ENCODE measurements around the gene DKC1.
"Not testable (repeated sequence)": the region's sequence is repeated elsewhere in the genome, so short reads cannot be mapped to it uniquely, and the experiment has no call there.

DKC1 gene

DNA sequence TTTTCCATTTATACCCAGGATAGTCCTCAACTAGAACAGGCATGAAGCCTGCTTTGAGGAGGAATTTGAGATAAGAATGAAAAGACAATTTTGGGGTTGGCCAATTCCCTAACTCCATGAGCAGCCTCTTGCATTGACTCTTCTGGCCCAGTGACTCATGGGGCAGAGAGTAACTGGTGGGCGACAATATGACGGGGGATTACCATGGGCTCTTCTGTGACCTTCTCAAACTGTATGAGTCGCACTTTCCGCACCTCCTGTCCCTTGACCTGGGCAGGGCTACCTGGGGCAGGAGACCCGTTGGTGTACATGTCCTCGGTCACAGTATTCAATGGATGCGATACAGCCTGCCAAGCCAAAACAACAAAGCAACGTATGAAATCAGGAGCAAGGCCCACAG is 29.3 kb downstream of the DKC1 start:
- DNase-seq (ENCODE audit: low read depth) = no peak

DNA sequence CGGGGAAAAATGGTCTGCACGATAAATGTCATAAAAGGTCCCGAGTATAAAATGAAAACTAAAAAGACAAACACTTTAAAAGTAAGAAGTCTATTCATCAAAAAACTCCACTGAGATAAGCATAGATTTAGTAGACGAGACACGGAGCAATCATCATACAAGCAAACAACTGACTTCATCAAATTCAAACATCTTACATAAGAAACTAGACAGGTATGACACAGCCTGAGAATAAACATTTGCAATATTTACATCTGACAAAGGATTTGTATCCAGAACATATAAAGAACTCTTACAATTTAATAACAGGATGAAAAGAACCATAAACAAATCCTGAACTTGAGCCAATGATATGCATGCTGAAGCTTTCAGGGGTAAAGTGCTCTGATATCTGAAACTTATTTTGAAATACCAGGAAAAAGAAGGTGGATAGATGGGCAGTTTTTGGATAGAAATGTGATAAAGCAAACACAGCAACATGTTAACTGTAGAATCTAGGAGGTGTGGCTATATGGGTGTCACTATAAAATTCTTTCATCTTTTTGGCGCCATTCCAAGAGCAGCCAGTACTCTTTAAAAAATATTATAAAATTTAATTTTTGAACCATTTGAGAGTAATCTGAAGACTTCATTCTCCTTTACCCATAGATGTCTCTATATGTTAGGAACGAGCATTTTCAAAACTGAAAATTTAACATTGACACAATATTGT is 30.6 kb downstream of the DKC1 start:
- no peak for DNase-seq (ENCODE audit: low read depth)

DNA sequence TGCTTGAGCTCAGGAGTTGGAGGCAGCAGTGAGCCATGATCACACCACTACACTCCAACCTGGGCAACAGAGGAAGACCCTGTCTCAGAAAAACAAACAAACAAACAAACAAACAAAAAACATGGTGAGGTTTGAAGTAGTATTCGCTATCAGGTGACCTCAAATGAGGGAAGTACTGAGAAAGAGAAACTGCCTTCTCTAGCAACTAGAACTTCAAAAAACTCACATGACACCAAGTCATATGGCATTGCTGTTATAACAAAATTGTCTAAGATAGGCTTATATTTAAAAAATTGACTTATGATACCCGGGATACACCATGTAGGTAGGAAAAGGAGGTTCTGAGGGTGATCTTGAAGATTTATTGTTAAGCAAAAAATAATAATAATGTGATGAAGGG is 32.4 kb downstream of the DKC1 start:
- no peak for DNase-seq (ENCODE audit: low read depth)

DNA sequence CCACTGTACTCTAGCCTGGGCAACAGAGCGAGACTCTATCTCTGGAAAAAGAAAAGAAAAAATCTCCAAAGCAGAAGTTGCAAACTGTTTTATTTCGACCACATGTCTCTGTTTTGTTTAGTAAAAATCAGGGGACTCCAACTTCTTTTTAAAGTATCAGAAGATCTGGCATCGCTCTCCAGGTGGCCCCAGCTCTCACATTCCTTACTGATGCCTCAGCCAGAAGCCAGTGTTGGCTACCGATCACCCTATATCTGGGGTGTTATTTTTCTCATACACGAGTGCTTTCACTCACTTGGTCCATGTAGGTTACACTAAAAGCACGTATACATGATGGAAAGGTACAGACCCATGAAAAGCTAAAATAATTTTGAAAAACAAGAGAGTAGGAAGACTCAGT is 34.3 kb downstream of the DKC1 start:
- no peak for DNase-seq (ENCODE audit: low read depth)

DNA sequence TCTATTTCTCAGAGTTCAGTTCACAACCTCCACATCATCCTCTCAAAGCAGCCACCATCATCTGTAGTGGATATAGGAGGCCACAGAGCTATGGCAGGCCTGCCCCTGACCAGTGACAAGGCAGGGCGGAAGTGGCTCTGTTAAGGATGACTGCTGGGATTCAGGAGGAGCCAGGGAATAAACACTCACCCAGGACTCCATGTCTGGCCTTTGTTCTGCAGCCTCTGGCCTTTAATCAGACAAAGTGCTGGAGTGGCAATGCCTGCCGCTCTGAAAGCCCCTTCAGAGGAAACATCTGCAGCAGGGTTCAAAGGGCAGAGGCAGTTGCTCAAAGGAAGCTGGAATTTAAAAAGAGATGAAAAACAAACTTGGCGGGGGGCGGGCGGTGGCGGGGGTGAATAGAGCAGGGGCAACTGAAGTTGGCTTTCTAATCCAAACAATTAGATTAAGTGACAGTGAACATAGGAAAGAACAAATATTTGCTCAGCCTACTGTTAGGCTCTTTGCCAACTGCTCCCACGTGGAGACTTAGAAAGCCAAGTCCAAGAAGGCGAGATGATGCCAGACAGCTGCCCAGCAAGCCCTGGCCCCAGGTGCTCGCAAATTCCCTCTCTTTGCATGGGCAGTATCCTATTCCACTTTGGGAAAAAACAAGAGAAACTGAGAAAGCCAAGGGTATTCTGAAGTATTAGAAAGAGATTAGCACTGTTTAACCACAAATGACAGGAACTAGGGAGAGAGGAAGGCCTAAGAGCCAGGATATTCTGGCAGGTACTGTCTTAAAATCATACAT is 37.1 kb downstream of the DKC1 start:
- no peak for DNase-seq (ENCODE audit: low read depth)

DNA sequence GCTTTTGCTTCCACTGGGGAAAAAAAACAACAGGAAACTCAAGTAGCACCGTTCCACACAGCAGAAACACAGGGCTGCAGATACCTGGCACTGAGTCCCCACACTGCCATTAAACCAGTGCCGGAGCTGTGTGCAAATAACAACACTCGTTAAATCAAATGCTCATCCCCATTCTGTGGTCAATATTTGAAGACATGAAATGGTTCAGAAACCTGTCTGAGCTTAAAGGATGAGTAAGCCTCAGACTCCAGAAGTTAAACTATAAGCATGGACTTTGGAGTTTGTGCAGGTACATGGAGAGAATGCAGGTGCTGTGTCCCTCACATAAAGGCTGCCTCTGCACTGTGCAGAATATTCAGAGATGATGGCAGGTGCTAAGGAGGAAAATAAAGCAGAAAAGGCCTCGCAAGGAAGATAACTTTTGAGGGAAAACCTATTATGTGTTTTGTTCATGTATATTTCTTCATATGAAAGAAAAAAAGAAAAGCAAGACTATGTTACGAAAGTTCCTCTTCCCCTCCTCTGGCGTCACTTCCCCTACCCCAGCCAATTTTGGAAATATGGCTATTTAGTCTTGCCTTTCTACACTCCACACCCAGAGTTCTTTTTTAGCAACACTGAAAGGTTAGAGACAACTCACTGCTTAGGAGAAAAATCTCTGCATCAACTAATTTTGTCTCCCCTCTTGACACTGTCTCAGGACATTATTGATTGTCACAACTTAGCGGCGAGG is 38.0 kb downstream of the DKC1 start:
- no peak for DNase-seq (ENCODE audit: low read depth)

DNA sequence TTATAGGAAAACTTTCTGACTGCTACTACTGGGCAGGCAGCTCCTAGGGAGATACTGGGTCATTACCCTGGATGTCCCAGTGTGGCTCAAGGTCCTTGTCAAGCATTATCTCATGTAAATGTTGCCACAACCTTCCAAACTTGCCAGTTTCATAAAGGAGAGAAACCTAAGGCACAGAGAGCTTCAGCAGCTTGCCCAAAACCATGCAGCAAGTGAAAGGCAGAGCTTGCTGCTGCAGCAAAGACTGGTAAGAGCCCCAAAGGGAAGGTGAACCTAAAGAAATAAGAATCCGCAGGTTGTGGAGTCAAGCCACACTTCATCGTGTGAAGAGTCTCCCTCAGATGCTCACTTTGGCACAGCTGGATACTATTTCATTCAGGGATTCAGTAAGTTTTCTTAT is 40.3 kb downstream of the DKC1 start:
- DNase-seq (ENCODE audit: low read depth) = no peak

DNA sequence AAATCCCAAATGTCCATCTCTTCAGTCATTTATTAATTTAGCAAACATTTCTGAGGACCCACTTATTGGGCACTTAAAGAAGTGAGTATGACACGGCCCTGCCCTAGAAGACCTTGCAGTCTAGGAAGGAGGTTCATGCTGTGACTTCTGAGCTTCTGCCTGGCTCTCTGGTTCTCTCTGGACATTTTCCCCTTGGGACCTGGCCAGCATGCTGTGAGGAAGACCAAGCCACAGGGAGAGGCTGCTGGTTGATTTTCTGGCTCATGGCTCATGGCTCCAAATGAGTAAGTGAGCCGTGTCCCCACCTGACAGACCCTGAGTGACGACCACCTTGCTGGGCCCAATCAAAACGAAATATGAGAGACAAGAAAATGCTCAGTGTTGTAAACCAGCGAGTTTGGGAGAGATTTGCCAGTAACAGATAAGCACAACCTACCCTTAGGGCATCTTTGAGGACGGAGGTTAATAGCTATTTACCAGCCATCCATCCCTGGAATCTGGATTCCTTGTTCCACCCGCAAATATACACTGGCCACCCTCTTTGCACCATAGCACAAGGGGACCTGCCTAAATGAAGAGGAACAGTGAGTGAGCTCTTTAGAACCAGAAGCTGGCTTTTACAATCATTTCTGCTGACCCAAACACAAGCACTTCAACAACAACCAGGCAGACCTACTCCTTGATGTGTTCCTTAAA is 41.7 kb downstream of the DKC1 start:
- DNase-seq (ENCODE audit: low read depth) = no peak

DNA sequence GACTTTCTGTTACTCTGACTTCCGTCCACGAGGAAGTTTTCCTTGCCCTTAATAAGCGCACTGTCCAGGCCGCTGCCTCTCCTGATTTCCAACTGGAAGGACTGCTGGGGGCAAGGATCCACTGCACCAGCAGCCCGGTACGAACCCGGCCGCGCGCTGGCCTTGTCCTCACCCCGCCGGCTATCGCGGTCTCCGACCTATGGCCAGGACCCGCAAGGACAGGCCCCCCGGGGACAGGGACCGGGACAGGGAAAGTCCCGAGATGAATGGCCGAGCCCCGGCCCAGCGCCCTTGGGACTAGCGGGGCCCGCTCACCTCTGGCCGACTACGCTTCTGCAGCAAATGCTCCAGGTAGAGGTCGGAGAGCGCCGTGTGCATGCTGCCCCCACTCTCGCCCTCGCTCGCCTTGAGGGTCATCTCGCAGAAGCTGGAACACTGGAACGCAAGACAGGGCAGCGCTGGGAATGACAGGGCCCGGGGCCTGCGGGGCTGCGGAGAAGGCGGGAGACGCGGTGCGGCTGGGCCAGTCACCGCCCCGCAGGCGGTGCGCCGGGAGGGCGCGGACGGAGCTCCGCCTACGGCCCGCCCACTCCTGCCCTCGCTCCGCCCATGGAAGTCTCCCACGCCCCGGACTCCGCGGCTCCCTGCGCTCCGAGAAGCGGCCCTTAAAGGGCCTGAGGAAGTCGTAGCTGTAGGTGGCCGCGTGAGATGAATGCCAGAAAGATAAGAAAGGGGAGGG is 42.5 kb downstream of the DKC1 start, which contains the start of gene MPP1:
TSS of gene MPP1 (minus strand) at position 529 of the 739 bp plus-strand sequence. CDS start at position 417, 112 bp downstream.
- DNase-seq (ENCODE audit: low read depth) = peak; percentile 50

DNA sequence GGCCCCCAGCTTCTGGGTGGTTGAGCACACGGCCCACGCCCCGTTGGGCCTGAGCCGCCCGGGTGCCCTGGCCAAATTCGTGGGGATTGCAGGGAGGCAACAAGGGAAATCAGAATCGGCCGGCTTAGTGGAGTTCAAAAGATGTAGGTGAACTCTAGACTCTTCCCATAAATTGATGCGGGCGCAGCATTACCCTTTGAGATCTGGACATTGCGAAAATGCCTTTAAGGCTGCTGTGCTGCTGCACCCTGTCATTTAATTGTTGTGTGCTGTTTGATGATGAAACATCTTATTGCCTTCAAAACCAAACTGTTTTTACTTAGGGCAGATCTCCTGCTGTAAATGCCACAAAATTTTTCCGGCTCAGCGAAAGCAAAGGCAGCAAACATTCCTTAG is 43.0 kb downstream of the DKC1 start:
- DNase-seq (ENCODE audit: low read depth) = no peak

DNA sequence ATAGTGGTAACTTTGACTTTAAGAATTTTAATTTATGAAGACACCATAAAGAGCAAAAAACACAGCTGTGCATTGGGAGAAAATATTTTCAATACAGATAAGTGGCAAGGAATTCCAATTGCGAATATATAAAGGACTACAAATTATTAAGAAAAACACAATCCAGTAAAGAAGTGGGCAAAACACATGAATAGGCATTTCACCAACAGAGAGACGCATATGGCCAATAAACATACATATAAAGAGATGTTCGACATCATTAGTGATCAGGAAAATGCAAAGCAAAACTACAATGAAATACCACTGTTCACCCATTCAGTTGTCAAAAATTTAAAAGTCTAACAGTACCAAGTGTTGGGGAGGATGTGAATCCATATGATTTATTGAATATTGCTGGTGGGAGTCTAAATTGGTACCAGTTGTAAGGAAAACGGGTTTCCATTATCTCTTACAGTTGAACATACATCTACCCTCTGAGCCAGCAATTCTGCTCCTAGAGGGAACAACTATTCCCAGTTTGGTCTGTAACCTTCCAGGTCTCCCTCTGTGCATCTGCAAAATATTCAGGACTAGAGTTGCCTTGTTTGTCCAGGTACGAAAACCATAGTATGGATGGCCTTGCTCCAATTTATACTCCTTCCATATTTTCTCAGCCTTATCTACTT is 44.3 kb downstream of the DKC1 start:
- DNase-seq (ENCODE audit: low read depth) = no peak

DNA sequence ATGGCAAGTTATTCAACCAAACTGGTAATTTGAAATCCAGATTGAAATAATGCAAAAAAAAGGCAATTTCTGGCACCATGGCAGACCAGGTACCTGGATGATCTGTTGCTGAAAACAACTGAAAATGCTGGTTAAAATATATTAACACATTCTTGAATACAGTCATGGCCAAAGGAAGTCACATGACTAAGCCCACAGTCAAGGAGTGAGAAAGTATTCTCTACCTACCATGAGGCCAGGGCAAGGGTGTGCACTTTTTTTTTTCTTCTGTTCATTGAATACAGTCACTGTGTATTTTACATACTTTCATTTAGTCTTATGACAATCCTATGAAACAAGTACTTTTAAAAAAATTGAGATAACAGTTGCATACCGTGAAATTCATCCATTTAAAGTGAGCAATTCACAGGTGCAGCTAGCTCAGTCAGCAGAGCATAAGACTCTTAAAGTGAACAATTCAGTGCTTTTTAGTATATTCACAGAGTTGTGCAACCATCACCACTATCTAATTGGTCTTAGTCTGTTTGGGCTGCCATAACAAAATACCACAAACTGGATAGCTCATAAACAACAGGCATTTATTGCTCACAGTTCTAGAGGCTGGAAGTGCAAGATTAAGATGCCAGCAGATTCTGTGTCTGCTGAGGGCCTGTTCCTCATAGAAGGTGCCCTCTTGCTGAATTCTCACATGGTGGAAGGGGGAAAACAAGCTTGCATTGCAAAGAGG is 47.4 kb downstream of the DKC1 start:
- DNase-seq (ENCODE audit: low read depth) = no peak

DNA sequence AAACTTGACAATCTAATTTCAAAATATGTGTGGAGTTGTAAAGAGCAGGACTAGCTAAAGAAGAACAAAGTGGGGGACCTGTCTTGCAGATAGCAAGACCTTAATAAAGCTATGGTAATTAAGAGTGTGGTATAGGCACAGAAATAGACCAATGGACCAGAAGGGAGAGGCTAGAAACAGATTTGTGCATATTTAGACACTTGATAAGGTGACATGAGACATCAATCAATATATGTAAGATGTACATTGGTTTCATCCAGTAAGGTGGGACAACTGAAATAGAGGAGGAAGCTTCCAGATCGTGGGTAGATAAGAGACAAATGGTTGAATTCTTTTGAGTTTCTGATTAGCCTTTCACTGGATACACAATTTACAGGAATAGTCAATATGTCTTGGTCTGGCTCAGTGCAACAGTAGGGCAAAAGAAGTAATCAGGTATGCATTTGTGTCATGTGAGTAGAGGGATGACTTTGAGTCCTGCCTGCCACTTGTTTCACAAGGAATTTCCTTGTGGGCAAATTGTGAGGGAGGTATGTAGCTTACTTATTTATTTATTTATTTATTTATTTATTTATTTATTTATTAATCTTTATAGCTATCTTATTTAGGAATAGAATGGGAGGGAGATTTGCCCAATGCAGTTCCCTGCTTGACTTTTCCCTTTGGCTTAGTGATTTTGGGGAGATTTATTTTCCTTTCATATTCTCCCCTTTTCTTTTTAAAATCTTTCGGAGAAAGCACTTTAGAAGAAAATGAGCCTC is 49.9 kb downstream of the DKC1 start:
- DNase-seq (ENCODE audit: low read depth) = no peak

DNA sequence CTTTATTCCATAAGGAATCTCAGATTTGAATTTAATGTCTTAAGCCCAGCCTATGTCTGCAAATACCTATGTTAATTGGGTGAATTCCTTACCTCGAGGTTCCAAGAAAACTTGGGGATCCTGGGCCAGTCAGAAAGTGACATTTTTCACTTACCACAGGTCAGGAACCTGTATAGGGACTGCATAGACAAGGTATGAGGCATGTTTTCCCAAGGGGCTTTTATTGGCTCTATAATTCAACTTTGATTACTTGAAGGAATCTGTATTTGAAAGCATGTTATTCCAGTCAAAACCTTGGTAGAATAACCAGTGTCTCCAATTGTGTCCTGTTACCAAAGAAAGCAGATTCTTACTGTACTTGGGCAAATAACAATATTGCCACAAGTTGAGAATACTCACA is 51.1 kb downstream of the DKC1 start:
- no peak for DNase-seq (ENCODE audit: low read depth)

DNA sequence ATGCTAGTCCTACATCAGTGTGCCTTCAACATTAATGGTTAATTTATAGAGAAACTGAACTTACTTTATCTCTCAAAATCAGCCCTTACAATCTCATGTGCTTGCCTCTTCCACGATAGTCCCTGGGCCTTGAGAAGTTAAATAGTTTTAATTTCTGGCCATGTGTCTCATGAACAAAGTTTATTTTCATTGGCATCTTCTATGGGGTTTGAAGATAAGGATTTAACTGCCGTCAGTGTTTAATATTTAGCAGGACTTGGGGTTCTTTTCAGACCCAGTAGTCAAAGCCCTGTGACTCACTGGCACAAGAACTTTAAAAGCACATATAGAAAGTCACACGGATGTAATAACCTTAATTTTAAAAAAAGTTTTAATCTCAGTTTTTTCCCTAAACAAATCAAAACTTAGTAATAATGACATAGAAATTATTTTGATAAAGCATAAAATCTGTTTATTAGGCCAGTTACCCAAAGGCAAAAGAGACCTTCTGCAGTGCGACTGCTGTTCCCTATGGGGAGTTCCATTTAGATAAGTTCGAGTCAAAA is 52.7 kb downstream of the DKC1 start:
- no peak for DNase-seq (ENCODE audit: low read depth)

DNA sequence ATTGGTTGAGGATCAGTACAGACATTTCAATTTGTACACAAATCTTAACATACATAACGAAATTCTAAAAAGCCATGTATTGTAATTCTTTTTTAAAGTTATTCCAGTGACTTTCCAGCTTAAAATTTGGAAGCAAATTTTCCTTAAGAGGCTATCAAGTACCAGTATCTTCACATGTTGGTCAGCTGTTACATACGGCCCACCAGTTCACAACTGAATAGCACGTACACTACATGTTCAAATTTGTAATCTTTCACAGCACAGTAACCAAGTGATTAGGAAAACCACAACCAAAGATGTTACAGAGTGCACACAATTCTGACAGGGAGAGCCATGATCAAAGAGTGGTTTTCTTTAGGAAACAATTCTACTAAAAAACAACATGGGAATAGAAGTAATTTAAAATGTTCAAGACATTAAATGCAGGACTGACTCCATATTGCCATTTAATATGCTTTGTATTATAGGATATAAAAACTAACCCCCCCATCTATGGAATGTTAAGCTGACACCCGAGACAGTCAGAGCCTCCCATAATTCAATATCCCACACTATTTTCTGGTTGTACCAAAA is 53.7 kb downstream of the DKC1 start:
- not testable (repeated sequence) for DNase-seq (ENCODE audit: low read depth)

DNA sequence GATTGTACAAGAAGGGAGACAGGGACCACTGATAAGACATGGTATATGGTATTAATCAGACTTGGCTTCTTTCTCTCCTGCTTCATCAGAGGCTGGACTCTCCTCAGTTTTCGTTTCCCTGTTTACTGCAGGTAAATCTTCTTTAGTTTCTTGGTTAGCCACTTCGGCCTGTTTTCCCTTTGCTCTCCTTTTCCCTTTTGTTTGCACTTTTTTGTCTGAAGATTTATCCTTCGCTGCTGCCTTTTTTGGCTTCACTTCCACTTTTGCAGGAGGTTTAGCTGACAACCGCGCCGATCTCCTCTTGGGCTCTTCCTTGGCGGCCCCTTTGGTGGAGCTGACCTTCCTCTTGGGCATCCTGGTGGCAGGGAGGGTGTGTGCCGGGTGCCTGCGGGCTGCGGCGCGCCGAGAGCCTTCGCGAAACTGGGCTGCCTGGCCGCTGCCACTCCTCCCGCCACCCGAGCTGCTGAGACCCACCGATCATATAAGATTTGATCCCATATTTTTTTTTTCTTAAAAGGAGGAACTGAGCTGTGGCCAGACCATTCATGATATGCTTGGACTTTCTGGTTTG is 54.5 kb downstream of the DKC1 start:
- not testable (repeated sequence) for DNase-seq (ENCODE audit: low read depth)

Data from stimulated activated CD8-positive, alpha-beta memory T cell treated with anti-CD3 and anti-CD28 coated beads, Interleukin-15, amount 100 ng/mL, for 24 hours (primary cell).